BJ (cell line): ENCODE data around the gene DLL3. TPM values are rescaled to one million over a fixed set of nuclear protein-coding genes. Genes with fewer than 3 reads are reported as not detected.

Source experiments
- CTCF ChIA-PET: fragments of 350-600 bp; formaldehyde crosslinking; extraction: SDS; loops from one replicate; lab custom pipeline; 2021; ENCODE audit warnings: antibody characterized with exemption, inconsistent platforms; lab: Yijun Ruan, JAX
- POLR2A ChIA-PET: fragments of 300-600 bp; sonication (Branson Sonifier 250); formaldehyde crosslinking; extraction: SDS; loops from one replicate; lab custom pipeline; 2021; ENCODE audit warnings: antibody characterized with exemption; lab: Charles Lee
- DNase-seq: peaks from one replicate; pipeline ENCODE4 v3.0.0-alpha.2; 2011; ENCODE audit warnings: low read depth
- H3K27me3 ChIP-seq: 2 replicates; pipeline ENCODE4 v1.6.0; 2011; ENCODE audit warnings: low read length; ENCODE audit not compliant: control insufficient read depth, insufficient read depth
- H3K36me3 ChIP-seq: 2 replicates; pipeline ENCODE4 v1.5.1; 2011; ENCODE audit warnings: low read length; ENCODE audit not compliant: control insufficient read depth, insufficient read depth
- H3K4me3 ChIP-seq: 2 replicates; pipeline ENCODE4 v1.5.1; 2011; ENCODE audit warnings: low read depth, mild to moderate bottlenecking, control low read depth, low read length
- polyA plus RNA-seq: library from polyadenylated mRNA; depleted of rRNA; stranded (reverse); fragments of >200 nt; gene quantifications from 2 replicates; pipeline ENCODE4 v1.2.3, GENCODE V29; 2011
- TF ChIP-seq, protein P1 (sequence below): IDR thresholded peaks from 2 replicates; pipeline ENCODE4 v1.5.1; 2011; ENCODE audit warnings: low read depth, mild to moderate bottlenecking, control low read depth, inconsistent platforms, low read length, moderate library complexity; ENCODE audit not compliant: insufficient read depth

Gene DLL3
- polyA plus RNA-seq, 1 experiment, result 1.0 TPM

DNA sequence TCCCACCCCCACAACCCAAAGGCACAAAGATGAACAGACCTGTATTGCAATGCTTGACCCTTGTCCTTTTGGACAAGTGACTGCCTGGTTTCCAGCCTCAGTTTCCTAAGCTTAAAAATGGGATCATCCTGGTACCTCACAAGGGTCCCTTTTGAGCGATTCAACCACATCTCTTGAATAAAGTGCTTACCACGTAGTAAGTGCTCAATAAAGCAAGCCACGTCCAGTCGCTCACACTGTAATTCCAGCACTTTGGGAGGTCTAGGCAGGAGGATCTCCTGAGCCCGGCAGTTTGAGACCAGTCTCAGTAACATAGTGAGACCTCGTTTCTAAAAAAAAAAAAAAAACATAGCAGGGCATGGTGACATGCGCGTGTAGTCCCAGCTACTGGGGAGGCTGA is 1.2 kb downstream of the DLL3 start:
- TF ChIP-seq, protein P1, sequence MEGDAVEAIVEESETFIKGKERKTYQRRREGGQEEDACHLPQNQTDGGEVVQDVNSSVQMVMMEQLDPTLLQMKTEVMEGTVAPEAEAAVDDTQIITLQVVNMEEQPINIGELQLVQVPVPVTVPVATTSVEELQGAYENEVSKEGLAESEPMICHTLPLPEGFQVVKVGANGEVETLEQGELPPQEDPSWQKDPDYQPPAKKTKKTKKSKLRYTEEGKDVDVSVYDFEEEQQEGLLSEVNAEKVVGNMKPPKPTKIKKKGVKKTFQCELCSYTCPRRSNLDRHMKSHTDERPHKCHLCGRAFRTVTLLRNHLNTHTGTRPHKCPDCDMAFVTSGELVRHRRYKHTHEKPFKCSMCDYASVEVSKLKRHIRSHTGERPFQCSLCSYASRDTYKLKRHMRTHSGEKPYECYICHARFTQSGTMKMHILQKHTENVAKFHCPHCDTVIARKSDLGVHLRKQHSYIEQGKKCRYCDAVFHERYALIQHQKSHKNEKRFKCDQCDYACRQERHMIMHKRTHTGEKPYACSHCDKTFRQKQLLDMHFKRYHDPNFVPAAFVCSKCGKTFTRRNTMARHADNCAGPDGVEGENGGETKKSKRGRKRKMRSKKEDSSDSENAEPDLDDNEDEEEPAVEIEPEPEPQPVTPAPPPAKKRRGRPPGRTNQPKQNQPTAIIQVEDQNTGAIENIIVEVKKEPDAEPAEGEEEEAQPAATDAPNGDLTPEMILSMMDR, result no peak
- POLR2A ChIA-PET, result no interaction called here
- CTCF ChIA-PET, result interaction anchor here (0.9 kb wide), 1 partner anchor 41 kb away, joined by 3 read pairs; the partner anchor contains the start of gene EID2

DNA sequence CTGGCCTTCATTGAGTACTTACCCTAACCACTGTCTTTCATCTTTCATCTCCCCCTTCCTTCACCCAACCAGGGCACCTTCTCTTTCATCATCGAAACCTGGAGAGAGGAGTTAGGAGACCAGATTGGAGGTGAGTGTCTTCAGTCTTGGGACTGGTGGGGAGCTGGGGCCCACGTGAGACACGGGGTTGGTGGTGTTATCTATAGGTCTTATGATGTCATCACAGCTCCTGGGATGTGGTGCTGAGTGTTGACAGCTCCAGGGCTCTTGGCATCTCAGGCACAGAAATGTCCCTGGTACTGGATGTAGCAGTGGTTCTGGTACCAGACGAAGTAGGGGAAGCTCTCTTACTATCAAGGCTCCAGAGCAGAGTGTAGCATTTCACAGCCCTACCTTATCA is 1.8 kb downstream of the DLL3 start:
- no peak overlapping the region for H3K4me3 ChIP-seq
- POLR2A ChIA-PET, result no interaction called here
- TF ChIP-seq, protein P1, result no peak
- CTCF ChIA-PET, result interaction anchor here (0.6 to 0.9 kb wide), 3 partner anchors 33 to 137 kb away, joined by 3 to 4 read pairs (median 4); partner anchors contain the start of gene EID2B
- no peak for DNase-seq
- peaks cover 24% of the 10 kb centered on the region for H3K27me3 ChIP-seq
- H3K36me3 ChIP-seq, result no peaks in the 10 kb centered on the region

More for the DNA sequence above, 1.2 kb downstream of the DLL3 start:
- no peak for DNase-seq
- Histone ChIP-seq H3K27me3 (peaks cover 22% of the 10 kb centered on the region), H3K36me3 (no peaks in the 10 kb centered on the region), H3K4me3 (no peak overlapping the region)

DNA sequence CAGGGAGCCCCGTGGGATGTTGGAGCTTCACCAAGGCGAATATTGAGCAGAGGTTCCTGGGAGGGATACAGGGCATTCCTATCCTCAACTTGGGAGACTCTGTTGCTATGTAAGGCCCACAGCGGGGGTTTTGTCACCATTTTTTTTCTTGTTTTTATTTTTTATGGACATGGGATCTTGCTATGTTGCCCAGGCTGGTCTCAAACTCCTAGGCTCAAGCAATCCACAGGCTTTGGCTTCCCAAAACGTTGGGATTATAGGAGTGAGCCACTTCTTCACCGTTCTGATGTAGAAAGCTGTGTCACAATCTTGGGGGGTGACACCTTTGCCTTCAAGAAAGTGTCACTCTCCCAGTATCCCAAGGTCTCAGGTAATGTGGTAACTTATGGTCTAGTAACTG is 2.6 kb downstream of the DLL3 start:
- DNase-seq, result no peak
- no peaks in the 10 kb centered on the region for H3K36me3 ChIP-seq
- no peak overlapping the region for H3K4me3 ChIP-seq
- TF ChIP-seq, protein P1, result no peak
- ChIA-PET POLR2A (no interaction called here), CTCF (interaction anchor here (0.9 kb wide), 1 partner anchor 32 kb away, joined by 4 read pairs; the partner anchor contains the start of gene EID2B)
- H3K27me3 ChIP-seq, result peaks cover 24% of the 10 kb centered on the region

DNA sequence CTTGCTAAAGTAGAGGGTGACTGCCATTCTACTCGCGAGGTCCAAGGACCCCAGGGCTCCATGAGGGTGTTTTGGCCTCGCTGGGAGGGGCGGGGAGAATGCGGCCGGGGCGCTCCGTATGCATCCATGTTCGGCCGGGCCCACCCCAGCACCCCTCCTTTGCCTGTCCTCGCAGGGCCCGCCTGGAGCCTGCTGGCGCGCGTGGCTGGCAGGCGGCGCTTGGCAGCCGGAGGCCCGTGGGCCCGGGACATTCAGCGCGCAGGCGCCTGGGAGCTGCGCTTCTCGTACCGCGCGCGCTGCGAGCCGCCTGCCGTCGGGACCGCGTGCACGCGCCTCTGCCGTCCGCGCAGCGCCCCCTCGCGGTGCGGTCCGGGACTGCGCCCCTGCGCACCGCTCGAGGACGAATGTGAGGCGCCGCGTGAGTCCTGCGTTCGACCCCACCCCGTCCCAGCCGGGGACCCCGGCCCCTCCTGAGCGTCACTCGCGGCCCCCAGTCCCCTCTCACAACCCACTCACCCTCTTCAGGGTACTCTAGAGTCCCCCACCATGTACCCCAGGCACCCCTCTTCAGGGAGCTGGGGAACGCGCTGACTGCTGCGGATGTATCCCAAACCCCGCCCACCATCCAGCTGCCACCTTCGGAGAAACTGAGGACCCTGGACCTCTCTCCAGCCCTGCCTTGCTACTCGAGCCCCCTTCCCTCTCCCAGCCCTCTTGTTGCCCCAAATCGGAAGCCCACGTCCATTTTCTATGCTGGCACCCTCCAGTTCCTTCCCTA is 4.1 kb downstream of the DLL3 start:
- ChIA-PET POLR2A (no interaction called here), CTCF (interaction anchor here (0.5 to 2.3 kb wide), 16 partner anchors 10 to 64 kb away, joined by 3 to 9 read pairs (median 4); partner anchors contain the start of genes EID2B, SELENOV and SUPT5H)
- TF ChIP-seq, protein P1, result peak; percentile 50
- Histone ChIP-seq H3K27me3 (peaks cover 24% of the 10 kb centered on the region), H3K4me3 (no peak overlapping the region), H3K36me3 (no peaks in the 10 kb centered on the region)
- DNase-seq, result no peak

DNA sequence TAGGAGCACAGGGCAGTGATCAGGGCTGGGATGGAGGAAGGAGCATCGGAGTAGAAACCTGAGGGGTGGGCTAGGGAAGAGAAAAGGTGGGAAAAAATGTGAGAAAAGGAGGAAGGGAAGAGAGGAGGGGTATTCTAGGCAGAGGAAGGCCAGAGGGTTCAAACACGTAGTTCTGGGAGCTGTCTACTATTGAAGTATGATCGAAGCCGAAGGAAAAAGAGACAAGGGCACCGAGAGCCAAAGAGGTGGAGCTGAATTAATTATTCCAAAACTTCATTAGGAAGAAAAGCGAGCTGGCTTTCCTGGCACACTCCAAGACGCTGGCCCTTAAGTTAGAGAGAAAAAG is 7.8 kb downstream of the DLL3 start:
- ChIA-PET POLR2A (no interaction called here), CTCF (no interaction called here)
- TF ChIP-seq, protein P1, result no peak
- no peak for DNase-seq
- Histone ChIP-seq H3K36me3 (no peaks in the 10 kb centered on the region), H3K4me3 (peak overlapping the region; percentile 20), H3K27me3 (0 out of 2 replicates have a peak, but pooled peaks cover 2% of the 10 kb centered on the region)
